GM19463 (cell line): ENCODE results near the gene RBMS1.

Source experiments
- ATAC-seq: cut with Tn5 transposase; IDR thresholded peaks from one replicate; pipeline ENCODE4 v1.9.1; 2021; ENCODE audit warnings: mild to moderate bottlenecking, moderate library complexity; ENCODE audit not compliant: unreplicated experiment

RBMS1 gene

DNA sequence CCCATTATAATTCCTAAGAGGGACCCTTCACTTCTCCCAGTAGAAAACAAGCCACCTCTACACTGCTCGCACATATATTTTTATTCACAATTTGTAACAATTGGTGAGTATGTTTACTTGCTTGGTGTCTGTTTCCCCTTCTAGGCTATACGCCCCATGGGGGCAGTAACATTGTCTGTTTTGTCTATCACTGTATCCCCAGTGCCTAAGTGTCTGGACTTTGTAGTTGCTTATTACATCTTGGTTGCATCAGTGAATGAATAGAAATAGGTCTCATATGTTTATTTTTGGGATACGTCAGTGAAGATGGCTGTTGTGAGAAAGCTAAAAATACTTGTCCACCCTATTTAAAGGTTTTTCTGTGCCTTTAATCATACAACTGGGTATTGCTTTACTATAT lies 206.1 kb downstream of the RBMS1 start:
- no peak for ATAC-seq

- ATAC-seq = no peak
These were observed 207.1 kb downstream of the RBMS1 start for GRCh38 chr2:160286551-160286950.

- ATAC-seq = no peak
These were observed 209.9 kb downstream of the RBMS1 start for GRCh38 chr2:160283675-160284074.

DNA sequence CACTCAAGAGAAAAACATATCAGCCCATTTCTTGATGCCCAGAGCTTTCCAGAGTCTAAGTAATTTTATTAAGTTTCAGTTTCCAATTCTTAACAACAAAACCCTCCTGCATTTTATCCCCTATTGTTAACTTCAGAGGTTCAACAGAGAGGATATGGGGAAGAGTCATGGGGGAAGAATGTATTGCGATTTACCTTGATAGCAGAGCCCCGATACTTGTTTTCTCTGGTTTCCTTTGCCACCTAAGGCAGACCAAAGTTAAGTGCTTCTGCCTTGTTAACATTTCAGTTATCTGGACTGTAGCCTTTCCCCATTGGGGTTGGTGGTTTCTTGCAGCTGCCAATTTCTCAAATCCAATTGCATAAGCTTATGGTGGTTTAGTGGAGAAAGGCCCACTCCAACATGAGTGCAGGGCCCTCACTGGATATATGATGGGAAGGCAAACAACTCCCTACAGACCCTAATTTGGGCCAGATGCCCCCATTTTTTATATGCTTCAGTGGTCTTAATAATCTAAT lies 211.5 kb downstream of the RBMS1 start:
- no peak for ATAC-seq

DNA sequence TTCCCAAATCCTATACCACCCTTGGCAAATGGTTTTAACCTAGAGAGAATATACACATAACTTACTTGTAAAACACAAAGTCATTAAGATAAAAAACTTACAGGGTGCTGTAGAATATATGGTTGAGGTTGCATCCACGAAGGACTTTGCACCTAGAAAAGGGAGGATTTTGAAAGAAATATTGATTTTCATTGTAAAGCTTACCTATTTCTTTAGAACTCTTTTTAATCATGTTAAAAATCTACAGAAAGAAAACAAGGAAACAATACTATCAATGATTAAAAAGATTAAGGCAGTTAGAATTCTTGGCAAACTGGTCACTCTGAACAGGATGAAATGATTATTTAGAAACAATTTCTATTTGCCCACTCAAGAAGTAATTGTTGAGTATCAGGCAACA lies 212.4 kb downstream of the RBMS1 start:
- no peak for ATAC-seq

DNA sequence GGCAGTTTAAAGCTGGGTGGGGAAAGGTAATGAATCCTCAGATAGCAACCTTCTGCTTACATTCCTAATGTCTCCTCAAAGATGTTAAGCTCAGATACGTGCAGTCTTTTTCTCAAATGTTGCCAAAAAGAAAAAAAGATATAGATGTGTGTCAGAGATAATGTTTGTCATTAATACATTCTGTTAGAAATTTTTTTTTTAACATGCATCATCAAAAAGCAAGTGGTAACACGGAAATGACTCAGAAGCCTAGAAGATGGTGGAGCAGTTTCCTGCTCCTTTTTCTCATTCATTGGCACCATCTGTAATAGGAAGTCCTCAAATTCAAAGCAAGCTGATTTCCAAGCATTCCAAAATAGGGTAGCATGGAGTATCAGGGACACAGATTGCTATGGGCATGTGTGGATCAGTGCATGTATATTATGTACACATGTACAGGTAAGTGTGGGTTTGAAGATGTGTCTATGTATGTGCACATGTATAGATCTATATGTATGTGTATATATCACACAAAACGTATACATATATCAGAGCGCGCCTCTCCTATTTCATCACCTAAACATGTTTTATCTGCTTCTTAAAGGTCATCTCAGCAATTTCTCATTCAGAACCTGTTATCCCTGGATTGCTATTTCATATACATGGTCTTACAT lies 213.7 kb downstream of the RBMS1 start:
- no peak for ATAC-seq

DNA sequence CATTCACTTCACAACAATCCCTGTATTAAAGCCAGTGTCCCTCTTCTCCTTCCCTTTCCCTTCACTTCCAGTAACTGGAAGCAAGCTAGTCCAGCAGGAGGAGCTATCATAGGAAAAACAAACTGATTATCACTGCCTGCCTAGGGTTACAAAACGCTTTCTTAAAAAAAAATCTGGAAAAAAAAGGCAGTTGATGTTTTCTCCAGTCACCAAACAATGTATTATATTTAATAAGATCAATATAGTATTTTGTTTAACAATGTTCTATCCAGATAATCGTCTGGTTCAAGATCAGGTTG lies 214.8 kb downstream of the RBMS1 start:
- ATAC-seq = no peak

DNA sequence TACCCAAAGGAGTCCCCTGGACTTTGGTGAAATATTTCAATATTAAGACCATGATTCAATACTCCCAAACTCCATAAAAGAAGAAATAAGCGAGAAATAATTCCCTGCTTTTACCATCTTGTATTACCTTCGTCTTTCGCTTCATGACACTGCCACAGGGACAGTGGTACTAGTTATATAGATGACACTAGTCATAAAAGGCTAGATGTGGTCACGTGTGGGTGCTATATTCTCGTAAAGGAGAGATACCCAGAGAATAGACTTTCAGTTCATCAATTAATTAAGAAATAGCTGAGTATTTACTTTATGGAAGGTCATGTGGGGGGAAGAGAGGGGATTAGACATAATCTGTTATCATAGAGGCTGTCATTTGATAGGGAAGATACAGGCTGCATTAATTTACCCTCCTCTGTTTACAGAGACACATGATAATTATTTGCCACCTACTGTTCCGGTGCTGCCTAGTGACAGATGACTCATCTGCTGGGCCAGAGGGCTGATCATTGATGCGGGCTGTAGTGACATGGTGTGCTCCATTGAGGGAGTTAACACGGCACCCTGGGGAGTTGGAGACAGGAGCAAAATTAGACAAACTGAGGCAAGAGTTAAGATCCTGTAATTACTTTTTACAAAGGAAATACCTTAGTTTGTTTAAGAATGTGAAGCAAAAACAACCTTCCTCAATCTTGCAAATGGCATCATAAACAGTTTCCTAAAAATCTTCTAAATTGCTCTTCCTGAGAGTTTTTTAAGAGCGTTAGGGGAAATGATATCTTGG lies 215.3 kb downstream of the RBMS1 start:
- ATAC-seq = peak; percentile 89

- no peak for ATAC-seq
These were observed 216.5 kb downstream of the RBMS1 start for GRCh38 chr2:160277151-160277550.

DNA sequence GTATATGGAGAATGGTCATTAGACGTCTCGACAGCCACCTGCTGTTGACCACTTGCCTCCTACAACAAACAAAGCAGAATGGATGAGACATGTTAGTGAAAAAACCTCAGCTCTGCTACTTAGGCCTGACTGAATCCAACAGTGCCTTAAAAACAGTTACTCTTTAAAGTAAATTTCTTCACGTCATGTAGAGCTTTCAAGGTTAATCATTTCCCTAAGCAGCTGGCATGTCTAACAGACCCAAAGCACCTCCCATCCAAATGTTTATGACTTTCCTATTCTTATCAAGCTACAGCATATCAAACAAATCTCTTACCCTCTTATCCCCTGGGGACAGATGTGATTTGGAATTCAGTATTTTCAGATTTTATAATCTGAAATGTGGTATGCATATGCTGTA lies 218.0 kb downstream of the RBMS1 start:
- no peak for ATAC-seq

DNA sequence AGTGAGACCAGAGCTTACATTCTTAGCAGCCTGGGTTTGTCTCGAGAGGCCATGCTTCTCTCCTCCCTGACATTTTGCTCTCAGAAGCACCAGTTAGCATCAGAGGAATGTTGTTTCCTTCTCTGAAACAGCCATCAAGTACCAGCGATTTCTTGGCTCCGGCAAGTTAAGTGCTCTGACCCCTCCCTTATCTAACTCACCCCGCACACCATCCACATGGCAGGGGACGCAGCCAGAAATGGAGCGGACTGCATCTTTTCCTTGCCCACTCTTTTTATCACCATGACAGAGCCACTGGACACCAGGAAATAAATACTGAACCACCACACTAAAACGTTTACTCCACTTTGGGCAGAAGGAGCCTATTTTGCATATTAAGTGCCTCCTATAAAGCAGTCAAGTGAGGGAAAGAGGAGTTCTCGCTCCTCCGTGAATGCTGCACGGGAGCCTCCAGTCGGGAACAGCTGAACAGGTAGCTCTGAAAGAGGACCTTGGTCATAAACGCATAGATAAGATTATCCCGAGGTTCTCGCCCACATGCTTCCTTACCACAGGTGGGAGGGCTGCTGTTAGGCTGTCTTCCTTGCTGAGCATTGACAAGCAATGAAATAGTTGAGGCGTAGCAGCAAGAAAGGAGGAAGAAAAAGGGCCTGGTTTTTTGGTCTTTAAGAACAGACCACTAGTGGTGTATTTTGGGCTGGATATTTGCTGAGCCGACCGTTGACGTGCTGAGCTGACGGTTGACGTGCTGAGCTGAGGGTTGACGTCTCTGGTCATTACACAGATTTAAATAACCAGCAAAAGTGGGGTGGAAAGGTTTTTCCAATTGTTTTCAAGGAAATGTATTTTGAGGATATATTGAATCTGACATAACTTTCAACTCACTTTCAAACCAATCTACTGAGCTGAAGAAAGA lies 222.2 kb downstream of the RBMS1 start:
- ATAC-seq = no peak

- no peak for ATAC-seq
These were observed 223.0 kb downstream of the RBMS1 start for GRCh38 chr2:160270571-160271113.

- peak; percentile 82 for ATAC-seq
These were observed 223.6 kb downstream of the RBMS1 start for GRCh38 chr2:160269803-160270570.

GRCh38 chr2:160269365-160269764 lies 224.2 kb downstream of the RBMS1 start:
- ATAC-seq = no peak

DNA sequence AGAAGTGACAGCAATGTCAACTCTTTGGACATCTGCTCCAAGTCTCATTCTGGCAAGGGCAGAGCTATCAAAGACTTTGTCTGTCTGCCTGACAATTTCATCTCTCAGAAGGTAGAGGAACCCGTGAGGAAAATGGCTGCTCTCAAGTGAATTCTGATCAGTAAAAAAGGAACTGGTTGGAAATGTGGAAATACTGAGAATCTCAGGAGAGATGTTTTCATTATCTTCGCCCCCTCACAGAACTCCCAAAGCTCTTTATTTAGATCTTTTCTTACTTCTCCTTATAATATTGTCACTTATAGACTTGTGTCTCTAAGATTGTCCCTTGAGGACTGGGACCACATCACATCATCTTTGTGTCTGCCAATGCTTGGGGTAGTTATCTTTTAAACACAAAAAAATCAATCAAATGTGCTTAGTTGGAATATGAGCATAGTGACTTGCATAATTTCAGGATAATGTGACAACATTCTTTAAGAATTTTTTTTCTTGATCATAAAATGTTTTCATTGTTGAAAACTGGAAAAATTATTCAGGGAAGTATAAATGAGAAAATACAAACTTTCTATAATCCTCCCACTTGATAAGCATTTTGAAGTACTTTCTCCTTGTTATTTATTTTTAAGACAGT lies 225.3 kb downstream of the RBMS1 start:
- no peak for ATAC-seq

DNA sequence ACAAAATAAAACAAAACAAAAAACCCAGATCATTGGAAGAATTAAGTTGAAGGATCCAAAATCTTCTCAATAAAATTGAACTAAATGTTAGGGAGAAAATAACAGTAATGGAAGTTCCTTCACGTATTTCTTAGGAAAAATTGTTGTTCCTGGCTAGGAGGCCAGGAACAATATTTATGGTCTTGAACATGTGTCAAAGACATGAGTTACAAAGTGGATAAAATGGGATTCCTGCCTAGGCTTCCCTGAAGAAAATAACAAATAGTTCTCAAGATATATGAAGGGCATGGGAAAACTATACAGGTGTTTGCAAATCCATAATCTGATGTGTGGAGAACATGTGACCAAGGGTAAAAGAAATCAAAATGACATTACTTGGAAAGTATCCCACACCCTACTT lies 225.9 kb downstream of the RBMS1 start:
- no peak for ATAC-seq

- no peak for ATAC-seq
These were observed 226.6 kb downstream of the RBMS1 start for GRCh38 chr2:160267022-160267421.

DNA sequence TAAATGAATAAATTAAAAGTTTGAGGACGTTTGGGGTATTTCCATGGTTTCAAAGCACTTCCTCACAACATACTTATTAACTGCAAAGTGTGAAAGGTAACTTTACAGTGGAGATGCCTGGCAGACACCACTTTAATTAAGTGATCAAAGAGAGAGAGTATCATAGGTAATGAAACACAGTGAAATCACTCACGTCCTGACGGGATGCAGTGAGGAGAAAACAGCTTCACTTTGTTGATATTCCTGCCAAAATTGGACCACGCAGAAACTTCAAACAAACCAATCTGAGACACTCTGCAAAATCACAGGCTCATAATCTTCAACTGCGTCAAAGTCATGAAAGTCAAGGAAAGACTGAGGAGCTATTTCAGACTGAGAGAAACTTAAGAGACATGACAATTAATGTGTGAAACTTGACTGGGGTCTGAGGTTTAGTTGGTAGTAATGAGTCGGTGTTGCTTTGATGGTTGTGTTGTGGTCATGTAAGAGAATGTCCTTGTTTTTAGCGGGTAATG lies 227.5 kb downstream of the RBMS1 start:
- peak; percentile 32 for ATAC-seq

DNA sequence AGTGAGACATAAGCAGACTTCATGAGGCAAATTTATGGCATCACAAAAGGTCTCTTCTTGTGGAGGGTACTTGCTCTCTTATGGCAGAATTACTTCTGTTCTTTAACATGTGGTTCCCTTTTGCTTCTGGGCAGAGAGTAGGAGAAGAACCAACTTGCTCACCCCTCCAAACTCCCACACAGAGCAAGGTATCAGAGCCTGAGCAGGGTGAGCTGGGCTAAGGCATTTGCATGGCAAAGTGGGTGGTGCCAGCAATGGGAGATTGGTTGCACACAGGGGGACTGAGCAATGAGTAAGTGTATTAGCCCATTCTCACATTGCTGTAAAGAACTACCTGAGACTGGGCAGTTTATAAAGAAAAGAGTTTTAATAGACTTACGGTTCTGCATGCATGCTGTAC lies 229.3 kb downstream of the RBMS1 start:
- no peak for ATAC-seq

GRCh38 chr2:160261732-160262131 lies 231.9 kb downstream of the RBMS1 start:
- ATAC-seq = no peak
